Heart left ventricle (tissue), 16 donors: ENCODE measurements around the gene SLC37A1. TPM values are rescaled to one million over a fixed set of nuclear protein-coding genes. Genes with fewer than 3 reads are reported as not detected.

Experiments used
- ATAC-seq, 4 donors: fragments of 200-7000 bp; cut with Tn5 transposase; one replicate each; pipeline ENCODE4 v1.9.1; 2020 to 2022; ENCODE audit warnings: moderate library complexity in 4 of 4, mild to moderate bottlenecking in 3 of 4, moderate number of reproducible peaks in 1 of 4
- DNase-seq, 5 donors: peaks; one replicate each; pipeline ENCODE4 v3.0.0-alpha.2; 2020
- H3K27ac ChIP-seq, 12 donors: fragments of 200-600 bp; sonication (generic) in 4 of 12; one replicate each; pipeline versions ENCODE4 v1.5.0 to v1.8.0; 2016 to 2022; ENCODE audit warnings: mild to moderate bottlenecking in 2 of 12
- H3K27me3 ChIP-seq, 9 donors: fragments of 200-600 bp; sonication (generic) in 2 of 9; one replicate each; pipeline versions ENCODE4 v1.5.1 to v1.8.0; 2016 to 2022; ENCODE audit warnings: mild to moderate bottlenecking in 3 of 9
- H3K36me3 ChIP-seq, 9 donors: fragments of 200-600 bp; sonication (generic) in 2 of 9; one replicate each; pipeline versions ENCODE4 v1.5.0 to v1.8.0; 2018 to 2022; ENCODE audit warnings: mild to moderate bottlenecking in 2 of 9
- H3K4me1 ChIP-seq, 12 donors: fragments of 200-600 bp; sonication (generic) in 4 of 12; one replicate each; pipeline versions ENCODE4 v1.5.0 to v1.8.0; 2016 to 2022; ENCODE audit warnings: mild to moderate bottlenecking in 3 of 12
- H3K4me3 ChIP-seq, 12 donors: fragments of 200-600 bp; sonication (generic) in 4 of 12; one replicate each; pipeline versions ENCODE4 v1.5.0 to v1.8.0; 2017 to 2022; ENCODE audit warnings: mild to moderate bottlenecking in 9 of 12, moderate library complexity in 4 of 12
- H3K9me3 ChIP-seq, 12 donors: fragments of 200-600 bp; sonication (generic) in 4 of 12; one replicate each; pipeline versions ENCODE4 v1.5.0 to v1.8.0; 2016 to 2022; ENCODE audit warnings: mild to moderate bottlenecking in 1 of 12
- POLR2A ChIP-seq, 2 donors: fragments of 450-650 bp; IDR thresholded peaks; one replicate each; pipeline ENCODE4 v1.6.1; 2017; ENCODE audit warnings: antibody characterized with exemption in 2 of 2, mild to moderate bottlenecking in 2 of 2, moderate library complexity in 2 of 2
- WGBS, 4 donors: extraction: QIAGEN DNeasy Blood & Tissue Kit in 2 of 4; methylation state at CpG; one replicate each; pipeline versions ENCODE4 v1.1.5 to v1.1.7; 2013 to 2018; 5-methylcytosine and 5-hydroxymethylcytosine counted together
- intact Hi-C, 10 donors: fragments of 100-400 bp; cut with DNase I; formaldehyde crosslinking; loops; one replicate each; pipeline versions ENCODE4 v1.11.1 to v1.14.2; 2022
- polyA plus RNA-seq, 2 donors: library from polyadenylated mRNA; stranded (reverse); fragments of 200-250 nt; gene quantifications; one replicate each; pipeline ENCODE4 v1.2.3, GENCODE V29; 2013
- total RNA-seq, 9 donors: library from RNA; depleted of rRNA in 2 of 9; stranded (reverse); fragments of >200 nt in 2 of 9; fragmentation: NEBNext Ultra II Directional in 3 of 9; extraction: Animal tissue kit (Norgen Biotek cat#: 25700) in 3 of 9; gene quantifications; one replicate each; pipeline versions ENCODE4 v1.1.0 to v1.2.4, GENCODE V29; 2016 to 2023
- TF ChIP-seq, protein P1 (sequence below), 12 donors: fragments of 200-600 bp; sonication (generic) in 4 of 12; IDR thresholded peaks; one replicate each; pipeline versions ENCODE4 v1.5.0 to v1.8.0; 2018 to 2022; ENCODE audit warnings: antibody characterized with exemption in 12 of 12, mild to moderate bottlenecking in 5 of 12
- donor health status: ischemic (EF 13 %, LVEDD 7.1; RV severe dilation, severe dysfunction).
- donor health status: healthy with polysubstance abuse.
- donor health status: DM: no; HTN: yes; CAD: no.
- donor health status: DM: no; HTN: no; CAD: no.
- donor health status: ischemic (EF 25% LVEDD 6.9; RV normal size, moderate dysfunction).
- donor health status: ischemic (EF 25% LVEDD 5.7; RV mildly dilated, moderate dysfunction).
- donor health status: healthy.
- donor health status: DM: yes; HTN: yes; CAD: no.
- donor health status: ischemic (EF 35%, LVEDD 5.7; RV mildly dilated, moderate dysfunction).
- donor health status: nonischemic (EF 11% LVEDD 7.7; RV severe dilation, severe dysfunction).
- donor health status: DM: yes; HTN: yes; CAD: no.
- donor health status: PGD.
- donor health status: ischemic (EF 29% LVEDD 5.4; RV normal size, mild dysfunction).
- donor health status: nonischemic (EF 23%, LVEDD 6.1; RV moderate dilation, normal function).

Gene SLC37A1
- total and polyA plus RNA-seq, 11 donors = 2.2 to 13.0 (median 3.8) TPM

DNA sequence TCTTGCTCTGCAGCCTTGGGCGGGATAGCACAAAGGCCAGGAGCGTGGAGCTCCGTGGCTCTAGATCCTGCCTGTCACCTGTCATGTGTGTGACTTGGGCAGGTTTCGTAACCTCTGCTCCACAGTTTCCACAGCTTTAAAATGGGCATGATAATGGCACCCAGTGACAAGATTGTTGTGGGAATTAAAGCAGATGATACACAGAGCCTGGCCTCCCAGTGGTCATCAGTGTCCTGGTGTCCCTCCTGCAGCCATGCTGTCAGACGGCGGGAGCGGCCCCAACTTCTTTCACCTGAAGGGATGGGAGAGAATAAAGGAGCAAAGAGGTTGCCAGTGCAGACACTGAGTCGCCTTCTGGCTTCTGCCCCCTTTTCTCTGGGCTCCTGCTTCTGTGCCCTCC, 61.5 kb downstream of the SLC37A1 start:
- peak in 2 of 5 donors; percentile 10 to 37 for DNase-seq
- H3K36me3 ChIP-seq = peaks cover 0 to 62% (median 24%) of the 10 kb centered on the region in 9 donors

DNA sequence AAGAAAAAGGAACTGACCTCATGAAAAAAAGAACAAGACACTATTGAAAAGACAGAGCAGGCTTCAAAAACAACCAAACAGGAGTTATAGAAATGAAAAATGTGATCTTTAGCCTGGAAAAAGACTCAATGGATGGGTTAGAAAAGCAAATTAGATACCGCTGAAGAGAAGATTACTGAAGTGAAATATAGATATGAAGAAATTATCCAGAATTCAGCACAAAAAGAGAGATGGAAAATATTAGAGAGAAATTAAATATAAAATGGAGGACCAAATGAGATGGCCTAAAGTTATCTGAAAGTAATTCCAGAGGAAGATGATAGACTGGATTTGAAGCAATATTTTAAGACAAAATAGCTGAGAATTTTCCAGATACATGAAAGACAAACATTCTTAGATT, 63.0 kb downstream of the SLC37A1 start:
- Histone ChIP-seq H3K27ac (no peak overlapping the region), H3K4me1 (peaks cover 0 to 8% (median 0%) of the 10 kb centered on the region in 12 donors), H3K36me3 (peaks cover 0 to 50% (median 17%) of the 10 kb centered on the region in 9 donors), H3K27me3 (no peaks in the 10 kb centered on the region), H3K9me3 (peaks cover 0 to 20% (median 6%) of the 10 kb centered on the region in 12 donors), H3K4me3 (no peak overlapping the region)
- TF ChIP-seq POLR2A (IDR thresholded peaks at IDR 0.05) = no peak
- TF ChIP-seq, protein P1, sequence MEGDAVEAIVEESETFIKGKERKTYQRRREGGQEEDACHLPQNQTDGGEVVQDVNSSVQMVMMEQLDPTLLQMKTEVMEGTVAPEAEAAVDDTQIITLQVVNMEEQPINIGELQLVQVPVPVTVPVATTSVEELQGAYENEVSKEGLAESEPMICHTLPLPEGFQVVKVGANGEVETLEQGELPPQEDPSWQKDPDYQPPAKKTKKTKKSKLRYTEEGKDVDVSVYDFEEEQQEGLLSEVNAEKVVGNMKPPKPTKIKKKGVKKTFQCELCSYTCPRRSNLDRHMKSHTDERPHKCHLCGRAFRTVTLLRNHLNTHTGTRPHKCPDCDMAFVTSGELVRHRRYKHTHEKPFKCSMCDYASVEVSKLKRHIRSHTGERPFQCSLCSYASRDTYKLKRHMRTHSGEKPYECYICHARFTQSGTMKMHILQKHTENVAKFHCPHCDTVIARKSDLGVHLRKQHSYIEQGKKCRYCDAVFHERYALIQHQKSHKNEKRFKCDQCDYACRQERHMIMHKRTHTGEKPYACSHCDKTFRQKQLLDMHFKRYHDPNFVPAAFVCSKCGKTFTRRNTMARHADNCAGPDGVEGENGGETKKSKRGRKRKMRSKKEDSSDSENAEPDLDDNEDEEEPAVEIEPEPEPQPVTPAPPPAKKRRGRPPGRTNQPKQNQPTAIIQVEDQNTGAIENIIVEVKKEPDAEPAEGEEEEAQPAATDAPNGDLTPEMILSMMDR (IDR thresholded peaks at IDR 0.05) = no peak
- WGBS, 4 donors = 95 to 99% (median 98%) methylated on average over 1 of the region's 1 CpG
- DNase-seq (no peak), ATAC-seq (no peak)
- intact Hi-C loops = no loop called here

More for the DNA sequence above, 61.5 kb downstream of the SLC37A1 start:
- Histone ChIP-seq H3K27me3 (no peaks in the 10 kb centered on the region), H3K9me3 (peaks cover 0 to 20% (median 6%) of the 10 kb centered on the region in 12 donors), H3K4me1 (peaks cover 0 to 8% (median 0%) of the 10 kb centered on the region in 12 donors), H3K27ac (no peak overlapping the region), H3K4me3 (no peak overlapping the region)
- intact Hi-C loops = no loop called here
- ATAC-seq = no peak
- TF ChIP-seq, protein P1 (IDR thresholded peaks at IDR 0.05) = no peak
- no peak for TF ChIP-seq POLR2A (IDR thresholded peaks at IDR 0.05)
- 87 to 97% (median 95%) methylated on average over 8 of the region's 8 CpGs for WGBS, 4 donors

DNA sequence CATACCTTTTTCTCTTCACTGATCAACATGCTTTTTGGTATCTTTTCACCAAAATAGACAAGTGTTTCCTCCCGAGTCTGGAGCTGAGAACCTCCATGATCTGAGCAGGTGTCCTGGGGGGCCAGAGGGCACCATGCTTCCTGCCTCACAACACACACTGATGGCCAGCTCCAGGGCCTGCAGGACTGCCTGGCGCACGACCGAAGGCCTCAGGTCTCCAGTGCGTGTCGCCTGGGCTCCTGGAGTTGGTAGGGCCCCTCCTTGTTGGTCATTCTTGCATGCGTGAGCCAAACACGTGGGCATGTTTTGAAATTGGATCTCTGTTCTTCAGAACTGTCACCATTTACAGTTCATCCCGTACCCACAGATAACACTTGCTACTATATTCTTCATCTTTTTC, 64.4 kb downstream of the SLC37A1 start:
- H3K4me3 ChIP-seq = no peak overlapping the region
- H3K27ac ChIP-seq = no peak overlapping the region
- intact Hi-C loops = no loop called here
- peak in 2 of 5 donors; percentile 6 to 12 for DNase-seq
- TF ChIP-seq, protein P1 (IDR thresholded peaks at IDR 0.05) = no peak
- TF ChIP-seq POLR2A (IDR thresholded peaks at IDR 0.05) = no peak
- peaks cover 0 to 39% (median 17%) of the 10 kb centered on the region in 9 donors for H3K36me3 ChIP-seq
- H3K4me1 ChIP-seq = peaks cover 0 to 8% (median 0%) of the 10 kb centered on the region in 12 donors
- ATAC-seq = no peak
- 91 to 96% (median 95%) methylated on average over 9 of the region's 9 CpGs for WGBS, 4 donors
- peaks cover 0 to 20% (median 6%) of the 10 kb centered on the region in 12 donors for H3K9me3 ChIP-seq
- H3K27me3 ChIP-seq = no peaks in the 10 kb centered on the region

DNA sequence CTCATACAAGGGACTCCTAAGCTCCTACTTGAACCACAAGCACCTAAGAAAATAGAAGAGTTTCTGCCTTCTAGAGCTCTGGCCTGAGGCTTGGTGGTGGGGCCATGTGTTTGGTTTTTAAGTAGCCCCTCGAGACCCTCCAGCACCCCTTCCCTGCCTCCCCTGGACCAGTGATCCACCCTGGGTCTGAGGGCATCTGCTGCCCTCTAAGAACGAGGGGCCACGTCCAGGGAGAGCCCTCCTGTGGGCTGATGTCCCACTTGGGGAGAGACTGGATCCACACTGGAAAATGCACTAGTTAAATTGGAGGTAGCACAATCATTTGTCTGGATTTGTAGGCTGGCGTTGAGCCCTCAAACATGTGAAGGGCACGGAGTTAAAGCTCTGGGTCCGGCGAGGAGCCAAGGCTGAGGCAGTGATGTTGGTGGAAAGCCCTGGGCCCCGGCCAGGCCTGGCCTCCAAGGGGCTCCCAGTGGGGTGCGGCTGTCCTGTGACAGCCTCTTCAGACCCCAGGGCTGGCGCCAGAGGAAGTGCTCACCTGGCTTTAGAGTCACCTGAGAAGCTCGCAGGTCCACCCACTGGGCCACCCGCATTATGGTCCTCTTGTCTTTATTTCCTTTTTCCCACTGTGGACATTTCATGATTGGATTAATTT, 65.2 kb downstream of the SLC37A1 start:
- peaks cover 0 to 8% (median 0%) of the 10 kb centered on the region in 12 donors for H3K4me1 ChIP-seq
- H3K4me3 ChIP-seq = no peak overlapping the region
- H3K36me3 ChIP-seq = peaks cover 0 to 31% (median 12%) of the 10 kb centered on the region in 9 donors
- no peak for TF ChIP-seq POLR2A (IDR thresholded peaks at IDR 0.05)
- TF ChIP-seq, protein P1 (IDR thresholded peaks at IDR 0.05) = no peak
- peaks cover 0 to 20% (median 6%) of the 10 kb centered on the region in 12 donors for H3K9me3 ChIP-seq
- DNase-seq (peak in 2 of 5 donors; percentile 43 to 67), ATAC-seq (peak; percentile 61 to 71 (median 70))
- intact Hi-C loops = no loop called here
- H3K27ac ChIP-seq = no peak overlapping the region
- H3K27me3 ChIP-seq = no peaks in the 10 kb centered on the region
- WGBS, 4 donors = 68 to 93% (median 85%) methylated on average over 8 to 12 of the region's 12 CpGs
